Activated gamma-delta T cell treated with Interleukin-2 at 50 U/mL for 16 hours (primary cell): ENCODE data around the gene ANO7.

ENCODE experiments used
- DNase-seq: peaks from one replicate; pipeline ENCODE4 v3.0.0-alpha.2; 2020

Gene ANO7

DNA sequence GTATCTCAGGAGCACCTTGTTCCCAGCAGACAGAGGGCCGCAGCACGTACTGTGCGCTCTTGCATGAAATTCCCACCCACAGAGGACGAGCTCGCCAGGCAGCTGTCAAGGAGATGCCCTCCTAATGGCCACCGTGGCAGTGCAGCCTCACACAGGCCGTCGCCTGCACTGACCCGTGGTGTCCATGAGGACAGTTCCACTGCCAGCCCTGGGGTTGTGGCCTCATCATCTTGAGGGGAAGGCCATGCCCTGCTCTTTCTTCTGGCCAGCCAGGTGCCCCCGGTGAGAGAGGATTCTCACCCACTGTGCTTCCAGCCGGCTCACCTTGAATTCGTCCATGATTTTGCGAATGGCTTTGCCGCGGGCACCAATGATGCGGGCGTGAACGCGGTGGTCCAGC is 42.0 kb downstream of the ANO7 start:
- no peak for DNase-seq

GRCh38 chr2:241232736-241233575 is 44.5 kb downstream of the ANO7 start:
- no peak for DNase-seq

GRCh38 chr2:241234066-241234790 is 45.8 kb downstream of the ANO7 start:
- no peak for DNase-seq

DNA sequence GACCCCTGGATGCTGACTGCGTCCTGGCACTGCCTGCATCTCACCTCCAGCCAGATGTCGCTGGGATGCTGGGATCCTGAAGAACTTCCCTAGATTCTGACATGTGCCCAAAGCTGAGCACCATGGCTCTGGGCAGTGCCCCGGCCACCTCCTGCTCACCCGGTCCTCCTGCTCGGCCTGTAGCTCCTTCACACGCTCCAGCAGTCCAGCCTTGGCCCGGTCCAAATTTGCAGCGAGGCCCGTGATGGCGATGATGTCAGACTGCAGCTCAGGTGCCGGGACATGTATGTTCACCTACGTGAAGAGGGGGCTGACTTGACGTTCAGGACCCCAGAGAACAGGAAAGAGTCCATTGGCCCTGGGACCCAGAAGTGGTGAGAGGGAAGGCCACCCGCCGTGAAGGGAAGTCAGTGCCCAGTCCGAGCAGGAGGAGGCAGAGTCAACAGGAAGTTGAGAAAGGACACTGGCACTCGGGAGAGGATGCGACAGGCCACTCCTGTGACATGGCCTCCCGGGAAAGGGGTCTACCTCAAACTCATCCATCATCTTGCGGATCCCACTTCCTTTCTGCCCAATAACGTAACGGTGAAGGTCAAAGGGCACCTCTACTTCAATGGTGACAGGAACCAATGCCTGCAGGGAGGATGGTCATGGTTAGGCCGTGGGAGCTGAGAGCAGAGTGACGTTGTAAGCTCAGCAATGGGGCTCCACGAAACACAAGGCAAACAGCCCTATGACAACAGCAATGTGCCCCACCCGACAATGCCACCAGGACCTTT is 46.7 kb downstream of the ANO7 start:
- DNase-seq: no peak

DNA sequence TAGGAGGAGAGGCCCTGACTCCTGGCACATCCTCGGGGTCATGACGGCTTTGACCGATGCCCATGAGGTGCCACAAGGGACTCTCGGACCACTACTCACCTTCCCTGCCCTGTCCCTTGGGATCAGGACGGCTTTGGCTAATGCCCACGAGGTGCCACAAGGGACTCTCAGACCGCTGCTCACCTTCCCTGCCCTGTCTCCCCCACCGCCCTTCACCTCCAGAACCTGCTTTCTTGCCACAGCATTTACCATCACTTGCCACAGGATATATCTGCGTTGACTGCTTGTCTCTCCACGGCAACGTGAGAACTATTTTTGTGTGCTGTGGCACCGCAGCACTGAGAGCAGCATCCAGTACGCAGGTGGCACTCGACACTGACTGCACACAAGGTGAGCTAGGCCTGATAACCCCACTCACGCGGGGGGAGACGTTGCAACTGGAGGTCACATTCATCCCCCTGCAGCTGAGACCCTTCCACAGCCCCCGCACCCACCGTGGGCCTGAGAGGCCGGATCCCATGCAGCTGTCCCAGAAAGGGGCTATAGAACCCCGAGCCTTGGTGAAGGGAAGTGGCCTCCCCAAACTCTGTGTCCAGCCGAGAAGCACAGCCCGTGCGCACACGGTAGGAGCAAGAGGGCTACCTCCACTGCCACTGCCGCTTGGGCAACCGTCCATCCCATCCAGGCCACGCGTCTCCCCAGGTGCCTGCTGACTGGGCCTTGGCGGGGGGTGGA is 47.5 kb downstream of the ANO7 start:
- DNase-seq: no peak

GRCh38 chr2:241237047-241237446 is 48.6 kb downstream of the ANO7 start:
- DNase-seq: no peak

DNA sequence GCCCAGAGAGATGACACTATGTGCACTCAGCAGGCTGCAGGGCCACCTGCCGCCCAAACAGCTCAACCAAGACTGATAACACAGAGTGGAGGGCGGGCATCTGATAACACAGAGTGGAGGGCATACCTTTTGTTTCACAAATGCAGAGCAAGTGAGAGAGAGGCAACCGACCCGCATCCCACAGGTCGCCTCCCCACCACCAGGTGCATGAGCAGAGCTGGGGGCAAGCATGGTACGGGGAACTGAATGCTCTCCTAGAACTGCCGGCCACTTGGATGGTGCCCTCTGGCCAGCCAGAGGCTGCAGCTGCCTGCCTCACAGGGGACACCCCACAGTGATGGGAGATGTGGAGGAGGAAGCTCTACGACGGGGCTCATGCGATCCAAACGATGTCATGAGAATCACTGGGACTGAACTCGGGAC is 49.5 kb downstream of the ANO7 start:
- DNase-seq: no peak

- no peak for DNase-seq
These were observed 50.3 kb downstream of the ANO7 start for GRCh38 chr2:241238693-241239198.

DNA sequence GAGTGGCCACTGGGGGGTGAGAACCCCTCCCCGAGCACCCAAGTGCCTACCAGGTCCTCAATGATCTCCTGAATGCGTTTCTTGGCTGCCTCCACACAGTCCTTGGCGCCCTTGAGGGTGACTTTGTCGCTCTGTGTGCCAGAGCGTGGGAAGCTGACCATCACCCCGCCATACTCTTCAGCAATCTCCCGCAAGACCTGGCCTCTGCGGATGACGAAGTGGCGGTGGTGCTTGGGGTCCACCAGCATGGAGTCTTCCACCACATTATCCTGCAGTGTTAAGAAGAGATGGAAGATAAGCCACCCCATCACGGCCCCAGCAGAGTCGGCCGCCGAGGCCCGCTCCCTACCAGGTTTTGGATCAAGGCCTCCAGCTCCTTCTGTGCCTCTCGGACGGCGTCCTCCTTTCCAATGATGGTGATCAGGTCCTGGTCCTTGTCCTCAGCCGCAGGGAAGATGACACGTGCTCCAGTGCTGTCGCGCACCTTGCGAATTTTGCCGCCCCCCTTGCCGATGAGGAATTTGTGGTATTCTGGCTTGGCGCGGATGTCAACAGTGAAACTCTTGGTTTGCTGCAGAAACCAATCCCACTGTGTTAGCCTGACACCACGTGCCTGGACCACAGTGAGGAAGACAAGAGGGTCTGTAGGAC is 51.2 kb downstream of the ANO7 start:
- no peak for DNase-seq

DNA sequence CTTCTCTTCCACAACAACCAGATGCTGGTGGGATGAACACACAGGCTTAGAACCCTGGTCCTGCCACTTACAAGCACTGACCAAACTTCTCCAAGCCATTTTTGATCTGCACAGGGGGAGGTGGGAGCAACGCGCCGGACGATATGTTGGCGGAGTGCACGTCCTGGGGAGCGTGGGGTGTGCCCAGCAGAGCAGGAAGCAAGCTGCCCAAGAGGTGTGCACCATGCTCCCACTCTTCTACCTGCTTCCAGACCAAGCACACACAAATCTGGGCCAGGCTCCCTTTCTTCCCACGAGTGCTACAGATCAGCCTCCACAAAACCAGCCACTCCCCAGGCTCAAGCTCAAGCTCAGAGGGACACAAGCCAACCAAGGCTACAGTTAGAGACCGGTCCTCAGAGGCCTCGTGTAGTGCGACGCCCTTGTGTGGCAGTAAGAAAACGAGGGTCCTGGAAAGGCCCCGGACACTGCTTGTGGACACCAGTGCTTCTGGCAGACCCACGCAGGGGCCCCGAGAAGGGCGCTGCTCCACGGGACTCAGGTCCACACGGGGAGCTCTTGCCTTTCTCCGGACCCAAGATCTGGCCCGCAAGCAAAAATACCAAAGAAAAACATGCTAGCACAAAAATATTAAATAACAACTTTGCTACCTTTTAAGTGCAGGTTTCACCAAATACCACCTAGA is 52.0 kb downstream of the ANO7 start:
- no peak for DNase-seq

- DNase-seq: no peak
These were observed 53.2 kb downstream of the ANO7 start for GRCh38 chr2:241241669-241242068.

DNA sequence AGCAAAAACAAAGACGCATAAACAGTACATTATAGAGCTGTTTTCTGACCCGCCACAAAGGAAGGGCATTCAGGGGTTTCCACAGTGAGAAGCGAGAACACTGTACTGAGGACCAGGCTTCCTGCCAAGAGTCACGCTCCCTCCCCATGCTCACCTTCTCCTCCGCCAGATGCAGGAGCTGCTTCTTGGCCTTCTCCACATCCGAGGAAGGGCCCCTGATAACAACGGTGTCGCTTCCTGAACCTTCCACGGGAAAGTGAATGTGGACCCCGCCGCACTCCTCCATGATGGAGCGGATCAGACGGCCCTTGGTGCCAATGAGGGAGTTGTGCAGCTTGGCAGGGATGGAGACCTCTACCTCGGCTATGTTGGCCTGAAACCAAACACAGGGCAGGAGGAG is 53.8 kb downstream of the ANO7 start:
- no peak for DNase-seq

DNA sequence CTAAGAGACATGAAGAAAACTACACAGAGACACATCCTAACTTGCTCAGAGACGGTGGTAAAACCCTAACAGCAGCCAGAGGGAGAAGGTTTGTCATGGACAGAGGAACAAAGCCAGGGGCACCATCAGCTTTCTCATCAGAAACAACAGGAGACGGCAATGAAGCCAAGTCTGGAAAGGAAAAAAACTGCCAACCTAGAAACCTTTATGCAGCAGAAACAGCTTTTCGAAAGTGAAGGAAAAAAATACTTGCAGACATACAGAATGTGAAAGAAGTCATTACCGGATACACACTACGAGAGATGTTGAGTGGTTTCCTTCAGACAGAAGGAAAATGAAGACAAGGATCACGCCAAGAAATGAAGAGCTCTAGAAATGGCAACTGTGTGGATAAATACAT is 55.9 kb downstream of the ANO7 start:
- no peak for DNase-seq

DNA sequence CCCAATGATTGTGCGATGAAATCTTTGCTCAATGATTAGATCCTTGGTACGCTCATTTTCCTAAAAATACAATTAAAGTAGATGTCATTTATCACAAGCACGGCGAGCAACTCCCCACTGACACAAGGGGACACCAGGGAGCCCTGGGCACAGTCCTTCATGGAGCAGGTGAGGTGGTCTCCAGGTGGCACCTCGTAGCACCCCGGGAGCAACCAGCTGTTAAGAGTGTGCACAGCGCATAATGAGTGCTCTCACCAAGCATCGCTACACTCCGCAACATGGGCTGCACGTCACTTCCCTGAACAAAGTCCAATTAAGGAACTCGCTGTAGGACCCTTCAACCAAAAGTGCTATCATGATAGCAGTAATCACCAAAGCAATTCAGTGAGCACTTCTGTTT is 59.8 kb downstream of the ANO7 start:
- no peak for DNase-seq

GRCh38 chr2:241248897-241249296 is 60.4 kb downstream of the ANO7 start:
- DNase-seq: no peak

GRCh38 chr2:241249654-241250053 is 61.2 kb downstream of the ANO7 start:
- no peak for DNase-seq

- no peak for DNase-seq
These were observed 64.5 kb downstream of the ANO7 start for GRCh38 chr2:241252778-241253475.

- no peak for DNase-seq
These were observed 66.5 kb downstream of the ANO7 start for GRCh38 chr2:241254904-241255351.

GRCh38 chr2:241255542-241256167 is 67.2 kb downstream of the ANO7 start:
- DNase-seq: no peak

GRCh38 chr2:241256168-241256545 is 67.7 kb downstream of the ANO7 start:
- no peak for DNase-seq
